Hepatocyte (in vitro differentiated cells): ENCODE data around the gene ANKRD36C. TPM values are rescaled to one million over a fixed set of nuclear protein-coding genes. Genes with fewer than 3 reads are reported as not detected.

Experiments
- polyA plus RNA-seq: library from polyadenylated mRNA; unstranded; fragments of >200 nt; fragmentation: Nextera tagmentation; extraction: Ambion mirVana; gene quantifications from 2 replicates; pipeline ENCODE4 v1.2.1, GENCODE V29; 2016
- small RNA-seq: library from RNA; depleted of rRNA; stranded (forward); fragments of <200 nt; gene quantifications from one replicate; pipeline ENCODE3, GENCODE V24; 2014
- total RNA-seq: library from RNA; depleted of rRNA; stranded (reverse); fragments of >200 nt; gene quantifications from 2 replicates; pipeline ENCODE4 v1.2.3, GENCODE V29; 2014

Gene ANKRD36C
- total and polyA plus RNA-seq, 2 experiments from 2014 or later = 16.8 to 29.6 TPM

Small RNAs within 50 kb of the gene (small RNA-seq; reads per million reads assigned to genes)
- gene RN7SL210P = not detected

Other genes starting within 250 kb of the ANKRD36C start
- not detected in 2 replicates for gene GPAT2, start 43.1 kb upstream of the ANKRD36C start, total RNA-seq
- gene GPAT2, start 43.1 kb upstream of the ANKRD36C start, polyA plus RNA-seq = 0.29 and 0.31 TPM in 2 replicates
- gene ADRA2B, start 124.7 kb upstream of the ANKRD36C start, total RNA-seq = 0.56 and 0.87 TPM in 2 replicates
- gene ADRA2B, start 124.7 kb upstream of the ANKRD36C start, polyA plus RNA-seq = 0.66 TPM in 1 of 2 replicates, not detected in the other
- gene ASTL, start 146.7 kb upstream of the ANKRD36C start, total RNA-seq = not detected in 2 replicates
- gene ASTL, start 146.7 kb upstream of the ANKRD36C start, polyA plus RNA-seq = not detected in 2 replicates
- gene DUSP2, start 153.6 kb upstream of the ANKRD36C start, total RNA-seq = 7.2 and 11.3 TPM in 2 replicates
- gene DUSP2, start 153.6 kb upstream of the ANKRD36C start, polyA plus RNA-seq = 17.0 and 24.0 TPM in 2 replicates
- gene STARD7, start 217.0 kb upstream of the ANKRD36C start, total RNA-seq = 119 and 138 TPM in 2 replicates
- gene STARD7, start 217.0 kb upstream of the ANKRD36C start, polyA plus RNA-seq = 92.8 and 101 TPM in 2 replicates